Raji (cell line): ENCODE measurements around the gene OTX2.

ENCODE experiments used
- POLR2A ChIP-seq: IDR thresholded peaks from 2 replicates; pipeline ENCODE4 v1.6.1; 2011; ENCODE audit warnings: low read depth, low read length, control low read depth; ENCODE audit not compliant: insufficient read depth

Gene OTX2

GRCh38 chr14:56806760-56807159 lies 3.5 kb downstream of the OTX2 start:
- TF ChIP-seq POLR2A: no peak

DNA sequence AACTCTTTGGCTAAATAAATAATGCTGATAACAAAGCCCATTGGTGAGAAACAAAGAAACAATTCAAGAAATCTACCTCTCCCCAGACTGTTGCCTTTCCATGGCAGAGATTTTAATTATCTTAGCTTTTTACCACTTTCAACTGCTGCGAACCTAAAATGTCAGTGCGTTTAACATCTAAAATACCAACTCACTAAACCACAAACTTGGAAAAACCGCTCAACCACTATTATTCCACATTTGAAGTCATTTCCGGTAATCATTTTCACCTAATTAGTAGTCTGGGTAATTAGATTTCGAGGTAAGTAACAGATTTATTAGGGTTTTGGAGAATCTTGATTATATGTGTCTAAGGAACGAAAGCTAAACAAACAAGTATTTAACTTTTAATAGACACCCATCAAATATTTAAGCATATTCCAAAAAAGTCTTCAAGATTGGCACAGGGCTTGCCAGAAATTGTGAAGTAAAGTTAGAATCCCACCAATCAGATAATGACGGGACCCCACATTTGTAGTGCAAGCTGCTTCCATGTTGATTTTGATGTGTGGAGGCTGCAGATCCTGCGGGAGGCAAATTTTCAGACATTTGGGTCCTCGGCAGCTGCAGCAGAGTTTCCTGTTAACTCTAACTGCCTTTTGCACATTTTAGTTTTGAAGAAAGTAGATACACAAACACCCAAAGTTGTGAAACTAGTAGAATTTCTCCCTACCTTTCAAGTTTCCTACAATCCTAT lies 4.1 kb downstream of the OTX2 start:
- no peak for TF ChIP-seq POLR2A

DNA sequence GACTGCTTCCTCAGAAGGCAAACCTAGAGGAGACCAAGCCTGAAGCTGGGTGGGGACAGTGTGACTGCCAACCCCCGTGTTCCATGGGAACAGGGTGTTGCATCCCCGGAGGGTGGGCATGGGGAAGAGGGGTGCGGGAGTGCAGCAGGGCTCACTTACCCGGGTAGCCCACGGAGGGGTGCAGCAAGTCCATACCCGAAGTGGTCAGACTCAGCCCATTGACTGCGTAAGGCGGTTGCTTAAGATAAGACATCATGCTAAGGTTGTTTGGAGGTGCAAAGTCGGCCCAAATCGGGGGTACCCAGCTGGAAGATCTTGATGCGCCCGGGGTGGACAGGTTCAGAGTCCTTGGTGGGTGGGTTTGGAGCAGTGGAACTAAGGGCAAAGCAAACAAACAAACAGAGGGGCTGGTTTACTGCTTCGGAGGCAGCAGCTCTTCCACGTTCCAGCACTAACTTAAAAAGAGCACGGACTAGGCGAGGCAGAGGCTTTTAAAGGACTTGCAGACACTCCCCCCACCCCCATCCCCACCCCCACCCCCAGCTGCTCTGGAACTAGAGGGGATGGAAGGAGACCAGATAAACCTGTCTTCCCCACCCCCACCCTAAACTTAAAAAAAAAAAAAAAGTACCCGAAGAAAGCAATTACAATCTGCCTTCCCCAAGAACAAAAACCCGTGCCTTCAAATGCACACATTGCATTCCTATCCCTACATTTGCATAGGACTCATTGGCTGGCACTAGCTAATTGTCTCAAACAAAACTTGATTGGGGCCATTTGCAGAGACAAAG lies 4.9 kb downstream of the OTX2 start:
- TF ChIP-seq POLR2A: no peak

DNA sequence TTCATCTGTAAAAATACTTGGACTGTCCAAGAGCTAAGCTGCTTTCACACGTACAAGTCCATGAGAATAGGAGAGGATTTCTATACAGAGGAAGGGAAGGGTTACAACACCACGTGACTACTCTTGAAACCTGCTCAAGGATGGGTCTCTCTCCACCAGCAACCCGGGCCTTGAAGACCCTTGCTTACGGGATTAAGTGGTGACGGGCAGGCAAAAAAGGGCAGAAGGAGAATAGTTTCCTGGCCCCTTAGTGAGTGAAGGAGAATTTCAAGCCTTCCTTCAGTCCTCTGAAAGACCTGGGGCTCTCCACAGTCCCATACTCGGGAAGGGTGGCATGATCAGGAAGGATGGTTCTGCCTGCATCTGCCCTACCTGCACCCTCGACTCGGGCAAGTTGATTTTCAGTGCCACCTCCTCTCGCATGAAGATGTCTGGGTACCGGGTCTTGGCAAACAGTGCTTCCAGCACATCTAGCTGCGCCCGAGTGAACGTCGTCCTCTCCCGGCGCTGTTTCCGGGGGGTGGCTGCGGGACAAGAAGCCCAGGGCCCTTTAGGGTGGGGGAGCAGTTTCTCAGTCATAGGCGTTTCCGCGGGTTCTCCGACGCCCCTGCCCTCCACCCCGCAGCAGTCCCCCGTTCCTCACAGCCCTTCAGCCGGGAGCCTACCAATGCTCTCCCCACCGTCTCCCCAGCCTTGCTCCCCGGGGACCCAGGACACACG lies 6.3 kb downstream of the OTX2 start:
- TF ChIP-seq POLR2A: no peak

DNA sequence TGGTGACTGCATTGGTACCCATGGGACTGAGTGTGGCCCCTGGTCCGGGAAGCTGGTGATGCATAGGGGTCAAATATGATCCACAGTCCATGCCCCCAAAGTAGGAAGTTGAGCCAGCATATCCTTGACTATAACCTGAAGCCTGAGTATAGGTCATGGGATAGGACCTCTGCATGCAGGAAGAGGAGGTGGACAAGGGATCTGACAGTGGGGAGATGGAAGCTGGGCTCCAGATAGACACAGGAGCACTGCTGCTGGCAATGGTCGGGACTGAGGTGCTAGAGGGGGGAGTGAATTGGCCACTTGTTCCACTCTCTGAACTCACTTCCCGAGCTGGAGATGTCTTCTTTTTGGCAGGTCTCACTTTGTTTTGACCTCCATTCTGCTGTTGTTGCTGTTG lies 8.4 kb downstream of the OTX2 start:
- no peak for TF ChIP-seq POLR2A

- no peak for TF ChIP-seq POLR2A
Measured at GRCh38 chr14:56799343-56799645, 11.0 kb downstream of the OTX2 start.

DNA sequence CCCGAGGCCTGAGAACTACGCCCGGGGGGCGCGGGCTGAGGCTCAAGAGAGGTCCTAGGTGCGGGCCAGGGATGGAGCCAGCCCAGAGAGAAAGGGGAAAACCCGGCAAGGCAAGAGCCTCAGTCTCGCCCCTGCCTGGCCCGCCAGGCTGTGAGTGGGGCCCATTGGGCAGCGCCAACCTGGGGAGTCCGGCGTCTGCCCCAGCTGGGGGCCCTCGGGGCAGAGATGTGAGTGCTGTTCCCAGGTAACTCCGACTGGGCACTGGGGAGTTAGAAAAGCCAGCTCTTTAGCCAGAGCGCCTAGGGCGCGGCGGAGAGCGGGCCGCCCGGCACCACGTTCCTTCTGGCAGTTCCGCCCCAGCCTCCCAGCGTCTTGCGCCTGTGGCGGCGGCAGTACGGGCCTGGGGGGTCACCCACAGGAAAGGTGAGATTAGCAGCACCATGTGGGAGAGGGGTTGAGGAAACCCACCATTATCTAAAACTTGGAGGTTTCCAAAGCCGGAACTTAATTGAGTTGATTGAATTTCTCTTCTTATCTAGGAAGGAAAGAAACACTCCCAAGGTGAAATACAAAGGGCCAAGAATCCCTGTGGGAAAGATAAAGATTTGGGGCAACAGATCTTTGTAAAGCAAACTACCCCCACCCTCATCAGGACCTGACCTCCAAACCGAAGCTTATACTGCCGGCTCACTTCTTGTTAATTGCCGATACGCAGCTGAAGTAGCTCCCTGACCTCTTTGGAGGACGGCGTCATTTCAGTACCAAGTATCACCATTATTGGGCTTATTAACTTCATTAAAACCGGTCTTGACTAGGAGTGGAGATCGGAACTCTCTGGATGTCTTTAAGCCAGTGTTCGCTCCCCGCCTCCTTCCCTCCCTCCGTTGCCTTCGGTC lies 11.6 kb downstream of the OTX2 start:
- no peak for TF ChIP-seq POLR2A

DNA sequence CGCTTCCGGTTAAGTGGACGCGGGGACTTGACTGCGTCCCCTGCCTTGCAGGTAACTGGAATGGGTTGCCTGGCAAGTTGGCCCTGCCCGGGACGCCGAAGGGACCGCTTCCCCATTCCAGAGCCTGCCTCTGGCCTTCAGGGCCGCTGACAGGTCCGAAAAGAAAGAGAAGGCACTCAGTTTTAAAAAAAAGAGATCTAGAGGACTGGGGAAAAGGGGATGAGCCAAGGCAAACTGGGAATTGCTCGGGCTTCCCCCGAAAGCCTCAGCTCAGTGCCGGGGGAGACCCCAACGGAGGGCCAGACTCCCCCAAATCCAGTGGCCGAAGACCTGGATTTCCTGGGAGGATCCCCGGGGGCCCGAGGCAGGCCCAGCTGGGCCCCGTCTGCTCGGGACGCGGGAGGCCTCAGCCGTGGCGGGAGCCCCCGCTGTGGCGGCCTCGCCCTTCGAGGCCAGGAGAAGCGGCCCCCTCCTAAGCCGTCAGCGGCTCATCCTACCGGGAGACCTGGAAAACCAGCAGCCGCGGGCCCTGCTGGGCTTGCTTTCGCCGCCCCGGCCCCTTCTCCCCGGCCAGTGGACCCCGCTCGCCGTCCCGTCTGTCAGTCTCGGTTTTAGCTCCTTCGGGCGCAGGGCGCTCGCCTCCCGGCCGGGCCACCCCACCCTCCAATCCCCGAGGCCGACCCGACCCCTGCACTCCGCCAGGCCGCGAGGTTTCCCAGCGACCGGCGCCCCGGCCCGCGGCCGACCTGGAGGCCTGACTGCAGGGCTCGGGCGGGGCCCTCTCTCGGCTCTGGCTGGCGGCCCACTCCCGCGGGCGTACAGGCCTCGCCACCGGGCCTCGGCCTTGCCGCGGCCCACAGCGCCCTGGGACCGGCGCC lies 12.5 kb downstream of the OTX2 start:
- TF ChIP-seq POLR2A: no peak

GRCh38 chr14:56797003-56797568 lies 13.2 kb downstream of the OTX2 start:
- TF ChIP-seq POLR2A: no peak

DNA sequence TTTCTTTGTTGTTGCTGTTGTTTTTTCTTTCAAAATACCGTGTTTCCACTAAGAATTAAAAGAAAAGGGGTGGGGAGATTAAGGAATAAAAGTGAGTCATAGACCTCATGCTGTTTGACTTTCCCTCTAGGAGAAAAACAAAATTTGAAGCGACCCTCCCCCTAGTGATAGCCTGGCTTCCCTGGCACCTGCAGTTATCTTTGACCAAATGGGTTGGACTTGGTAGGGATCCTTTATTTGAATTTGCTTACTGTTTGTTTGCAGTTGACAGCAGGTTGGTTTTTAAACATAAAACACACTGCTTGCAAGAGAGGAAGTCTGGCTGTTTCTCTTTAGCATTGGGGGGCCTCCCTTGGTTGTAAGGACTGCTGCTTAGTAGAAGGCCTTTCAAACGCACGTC lies 14.0 kb downstream of the OTX2 start:
- TF ChIP-seq POLR2A: no peak

- no peak for TF ChIP-seq POLR2A
Measured at GRCh38 chr14:56795284-56795622, 15.0 kb downstream of the OTX2 start.

DNA sequence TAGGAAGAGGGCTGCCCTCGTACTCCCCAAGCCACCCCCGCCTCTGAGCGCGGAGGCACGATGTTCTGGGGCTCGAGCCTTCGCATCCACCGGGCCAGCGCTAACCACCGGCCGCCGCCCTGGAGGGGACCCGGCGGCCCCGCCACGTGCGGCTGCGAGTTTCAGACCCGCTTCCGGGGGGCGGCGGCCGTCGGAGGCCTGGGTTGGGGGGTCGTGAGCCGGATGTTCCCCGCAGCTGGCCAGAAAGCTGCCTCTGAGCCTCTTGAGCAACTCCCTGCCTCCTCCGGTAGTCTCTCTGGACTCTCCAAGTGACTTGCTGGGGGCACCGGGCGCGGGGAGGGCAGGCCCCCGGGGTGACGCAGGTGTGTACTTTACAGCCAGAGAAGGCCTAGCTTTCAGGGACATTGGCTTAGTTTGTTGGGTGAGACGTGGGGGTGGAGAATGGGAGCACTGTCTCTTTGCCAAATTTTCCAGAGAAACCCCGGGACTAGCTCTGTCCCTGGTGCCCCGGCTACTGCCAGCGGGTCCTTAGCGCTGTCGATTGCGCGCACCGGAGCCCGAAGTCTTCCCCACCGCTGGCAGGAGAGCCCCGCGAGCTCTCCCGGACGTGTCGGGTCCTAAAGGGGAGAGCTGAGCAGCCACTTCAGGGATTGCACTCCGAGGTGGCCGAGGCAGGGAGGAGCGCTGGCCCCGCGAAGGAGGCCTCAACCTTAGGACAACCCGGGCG lies 15.6 kb downstream of the OTX2 start:
- no peak for TF ChIP-seq POLR2A

- TF ChIP-seq POLR2A: no peak
Measured at GRCh38 chr14:56794088-56794556, 16.2 kb downstream of the OTX2 start.
